K562 (cell line): ENCODE data around the gene SNAP23. TPM values are rescaled to one million over a fixed set of nuclear protein-coding genes. Genes with fewer than 3 reads are reported as not detected.
A peak's percentile ranks its signal among the peaks of the same experiment; 100 is the strongest.

Experiments used
- ATAC-seq: fragments of 200-7000 bp; cut with Tn5 transposase; 3 replicates; pipeline ENCODE4 v1.9.1; 2020; ENCODE audit warnings: moderate library complexity
- BruUV-seq: library from RNA; stranded (reverse); fragments of 400-500 nt; replicated peaks from 2 replicates; lab custom pipeline; 2021; lab: Mats Ljungman, UMichigan
- CTCF ChIA-PET: fragments of 300-600 bp; formaldehyde crosslinking; extraction: SDS; loops from one replicate; lab custom pipeline; 2021; ENCODE audit warnings: low intra/inter-chr PET ratio; lab: Yijun Ruan, JAX
- POLR2A ChIA-PET: fragments of 300-600, 350-650 bp; sonication (Branson Sonifier 250); formaldehyde crosslinking; extraction: SDS; loops from one replicate; lab custom pipeline; 2021; ENCODE audit warnings: antibody characterized with exemption, inconsistent platforms; lab: Yijun Ruan, JAX
- DNase-seq, 4 experiments: peaks; one replicate each; pipeline versions ENCODE4 v3.0.0 to v3.0.0-alpha.2; 2011 to 2018; ENCODE audit warnings: low spot score in 3 of 4, mixed read lengths in 3 of 4; ENCODE audit errors: extremely low read depth in 1 of 4
- FAIRE-seq: peaks from 2 replicates; lab custom pipeline; 2011; peaks lifted over from hg19 to GRCh38; lab: Jason Lieb, UNC
- H2AFZ ChIP-seq: 2 replicates; pipeline ENCODE4 v1.6.0; 2011; ENCODE audit warnings: low read depth, low read length, control low read depth, inconsistent platforms
- H3K27ac ChIP-seq: fragments of 200-600 bp; 3 replicates; pipeline ENCODE4 v1.8.0; 2011; ENCODE audit warnings: low read depth, mild to moderate bottlenecking, control low read depth, inconsistent platforms, low read length, moderate library complexity, mixed read lengths; ENCODE audit errors: extremely low read depth
- H3K27me3 ChIP-seq, 2 experiments: fragments of 300-600 bp in 1 of 2; 2 replicates in 1 of 2; 3 replicates in 1 of 2; pipeline versions ENCODE4 v1.6.0 to v1.8.0; 2011; ENCODE audit warnings: inconsistent platforms in 2 of 2, low read length in 2 of 2, mild to moderate bottlenecking in 1 of 2, mixed read lengths in 1 of 2, moderate library complexity in 1 of 2; ENCODE audit not compliant: control insufficient read depth in 2 of 2, insufficient read depth in 2 of 2
- H3K36me3 ChIP-seq: fragments of 300-600 bp; 3 replicates; pipeline ENCODE4 v1.8.0; 2011; ENCODE audit warnings: mild to moderate bottlenecking, low read length, inconsistent platforms; ENCODE audit not compliant: control insufficient read depth, insufficient read depth
- H3K4me1 ChIP-seq, 2 experiments: fragments of 200-600 bp in 1 of 2; replicated peaks in 1 of 2; 2 replicates in 1 of 2; 3 replicates in 1 of 2; pipeline versions ENCODE4 v1.5.1 to v1.8.0; 2011; ENCODE audit warnings: inconsistent platforms in 2 of 2, low read length in 2 of 2, mild to moderate bottlenecking in 1 of 2, mixed read lengths in 1 of 2, moderate library complexity in 1 of 2; ENCODE audit not compliant: control insufficient read depth in 2 of 2, insufficient read depth in 2 of 2
- H3K4me2 ChIP-seq: 2 replicates; pipeline ENCODE4 v1.6.1; 2011; ENCODE audit warnings: low read length, control low read depth, inconsistent platforms, mixed read lengths; ENCODE audit not compliant: insufficient read depth
- H3K4me3 ChIP-seq: fragments of 200-600 bp; sonication (generic), shearing (Covaris generic); 2 replicates; pipeline ENCODE4 v1.5.1; 2016; ENCODE audit warnings: control low read depth, inconsistent platforms
- H3K79me2 ChIP-seq: fragments of 200-600 bp; 3 replicates; pipeline ENCODE4 v1.8.0; 2011; ENCODE audit warnings: low read length, inconsistent platforms; ENCODE audit not compliant: control insufficient read depth, insufficient read depth
- H3K9ac ChIP-seq, 2 experiments: 2 replicates each; pipeline versions ENCODE4 v1.6.0 to v1.6.1; 2011; ENCODE audit warnings: low read depth in 2 of 2, low read length in 2 of 2, control low read depth in 1 of 2, inconsistent platforms in 1 of 2, mild to moderate bottlenecking in 1 of 2, mixed read lengths in 1 of 2; ENCODE audit not compliant: insufficient read depth in 1 of 2
- H3K9me1 ChIP-seq: one replicate; pipeline ENCODE4 v1.6.0; 2011; ENCODE audit warnings: inconsistent platforms, mild to moderate bottlenecking, low read length, moderate library complexity; ENCODE audit not compliant: control insufficient read depth, insufficient read depth
- H3K9me3 ChIP-seq: replicated peaks from 2 replicates; pipeline ENCODE4 v1.5.1; 2011; ENCODE audit warnings: low read depth, low read length, inconsistent platforms; ENCODE audit not compliant: control insufficient read depth, insufficient read depth
- H4K20me1 ChIP-seq: replicated peaks from 2 replicates; pipeline ENCODE4 v1.6.1; 2011; ENCODE audit warnings: low read length, inconsistent platforms, mixed read lengths; ENCODE audit not compliant: control insufficient read depth, insufficient read depth
- FOXM1 ChIP-seq, 2 experiments: fragments of 450-650 bp in 1 of 2; sonication (generic) in 1 of 2; formaldehyde crosslinking in 1 of 2; IDR thresholded peaks; 2 replicates each; pipeline versions ENCODE4 v1.6.1 to v1.9.0; 2017 to 2022; ENCODE audit warnings: low read depth in 2 of 2, mild to moderate bottlenecking in 2 of 2, missing genetic modification reagents in 1 of 2, moderate library complexity in 1 of 2
- NR2C2 ChIP-seq, 2 experiments: fragments of 200-800 bp in 1 of 2; sonication (Bioruptor generic) in 1 of 2; sonication (generic) in 1 of 2; formaldehyde crosslinking in 1 of 2; IDR thresholded peaks; 2 replicates each; pipeline versions ENCODE4 v1.6.1 to v1.8.0; 2016 to 2022; ENCODE audit warnings: mild to moderate bottlenecking in 1 of 2, missing compliant biosample characterization in 1 of 2, missing genetic modification characterization in 1 of 2, missing genetic modification reagents in 1 of 2
- NR2F6 ChIP-seq: fragments of 450-650 bp; formaldehyde crosslinking; IDR thresholded peaks from 2 replicates; pipeline ENCODE4 v1.4.0; 2020; ENCODE audit warnings: mild to moderate bottlenecking
- TCF7 ChIP-seq: sonication (generic); IDR thresholded peaks from 2 replicates; pipeline ENCODE4 v1.6.1; 2016; ENCODE audit warnings: antibody characterized with exemption, borderline replicate concordance
- ZNF121 ChIP-seq: sonication (generic); formaldehyde crosslinking; conservative IDR thresholded peaks from 2 replicates; pipeline ENCODE4 v1.8.0; 2022; ENCODE audit warnings: missing genetic modification reagents
- ZNF146 ChIP-seq: IDR thresholded peaks from one replicate; pipeline ENCODE4 v1.6.1; 2018; ENCODE audit warnings: missing compliant biosample characterization; ENCODE audit not compliant: unreplicated experiment
- WGBS: fragments of 100-300 bp; shearing (Covaris generic); methylation state at CpG from one replicate; pipeline ENCODE4 v1.1.6; 2016; ENCODE audit warnings: low coverage, mixed read lengths; ENCODE audit not compliant: insufficient coverage; ENCODE audit errors: missing lambda C conversion rate; 5-methylcytosine and 5-hydroxymethylcytosine counted together
- in situ Hi-C: fragments of 300-500 bp; cut with MboI; formaldehyde crosslinking; loops from 4 replicates; pipeline ENCODE4 v1.15.0; 2018; ENCODE audit warnings: inconsistent platforms, mixed read lengths
- intact Hi-C: fragments of 100-400 bp; cut with micrococcal nuclease; formaldehyde crosslinking; loops from 2 replicates; pipeline ENCODE4 v1.14.2; 2022
- polyA plus RNA-seq, 8 experiments: library from polyadenylated mRNA; depleted of rRNA in 4 of 8; stranded (reverse) in 5 of 8; unstranded in 3 of 8; fragments of >200 nt; fragmentation: Nextera tagmentation in 2 of 8; fragmentation: Illumina TruSeq in 1 of 8; extraction: Ambion mirVana in 2 of 8; extraction: Trizol in 1 of 8; gene quantifications; 2 replicates each; pipeline versions ENCODE4 v1.2.1 to v1.2.3, GENCODE V29; 2011 to 2014; ENCODE audit warnings: inconsistent platforms in 1 of 8, missing spikeins in 1 of 8
- total RNA-seq, 7 experiments: library from RNA; depleted of rRNA in 6 of 7; stranded (reverse); fragments of >200 nt in 6 of 7; fragmentation: Illumina TruSeq in 2 of 7; extraction: Trizol in 2 of 7; gene quantifications; 2 replicates each; pipeline versions ENCODE4 v1.2.1 to v1.2.3, GENCODE V29; 2011 to 2021; ENCODE audit warnings: low replicate concordance in 1 of 7
- TF ChIP-seq, protein P1 (sequence below): fragments of 450-650 bp; IDR thresholded peaks from 2 replicates; pipeline ENCODE4 v1.6.1; 2016
- TF ChIP-seq, protein P2 (sequence below), 2 experiments: fragments of 450-650 bp; IDR thresholded peaks; 2 replicates each; pipeline ENCODE4 v1.6.1; 2018; ENCODE audit warnings: mild to moderate bottlenecking in 2 of 2, low read depth in 1 of 2; ENCODE audit not compliant: partially characterized antibody in 2 of 2
- TF ChIP-seq, protein P3 (sequence below), 2 experiments: fragments of 450-650 bp in 1 of 2; IDR thresholded peaks; 2 replicates each; pipeline ENCODE4 v1.6.1; 2011 to 2017; ENCODE audit warnings: low read depth in 2 of 2, antibody characterized with exemption in 1 of 2, borderline replicate concordance in 1 of 2, low read length in 1 of 2, mild to moderate bottlenecking in 1 of 2, mixed read lengths in 1 of 2; ENCODE audit not compliant: control insufficient read depth in 1 of 2
- TF ChIP-seq, protein P4 (sequence below): fragments of 450-650 bp; formaldehyde crosslinking; IDR thresholded peaks from 2 replicates; pipeline ENCODE4 v1.4.0; 2022; ENCODE audit warnings: mild to moderate bottlenecking, moderate library complexity

Gene SNAP23
- total and polyA plus RNA-seq, 9 of the 15 experiments (the other 6 are each of a cell fraction or from before 2014, with no cell fraction given), result 78.9 to 168 (median 117) TPM

DNA sequence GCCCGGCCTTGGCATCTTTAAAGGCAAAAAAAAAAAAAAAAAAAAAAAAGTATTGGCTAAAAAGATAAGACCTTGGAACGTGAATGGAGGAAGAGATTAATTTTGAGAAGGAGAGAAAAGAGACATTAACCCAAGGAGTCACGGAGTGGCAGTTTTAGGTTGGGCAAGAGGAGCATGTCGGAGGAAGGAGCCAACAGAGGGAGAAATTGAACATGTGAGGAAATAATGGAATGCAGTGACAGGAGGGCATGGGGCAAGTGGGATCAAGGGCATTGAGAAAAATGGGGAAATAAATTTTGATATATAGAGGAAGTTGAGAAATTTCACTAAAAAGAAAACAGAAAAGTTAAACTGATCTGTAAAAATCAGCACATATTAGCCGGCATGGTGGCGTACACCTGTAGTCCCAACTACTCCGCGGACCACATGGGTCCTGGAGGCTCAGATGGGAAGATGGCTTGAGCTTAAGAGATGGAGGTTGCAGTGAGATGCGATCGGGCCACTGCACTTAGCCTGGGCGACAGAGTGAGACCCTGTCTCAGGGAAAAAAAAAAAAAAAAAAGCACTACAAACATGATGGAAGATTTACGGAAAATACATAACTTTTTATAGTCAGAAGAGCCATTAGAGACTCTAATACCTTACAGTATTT, 54.4 kb downstream of the SNAP23 start:
- ChIA-PET CTCF (no interaction called here), POLR2A (interaction anchor here (0.7 to 3.0 kb wide), 3 partner anchors 11 to 19 kb away, joined by 3 to 14 read pairs (median 4); no protein-coding TSS in a partner anchor)
- Histone ChIP-seq H2AFZ (peak overlapping the region; percentile 28; the same call in 1 of the 2 replicates), H3K4me3 (peak overlapping the region; percentile 98), H3K4me2 (peak overlapping the region; percentile 91), H3K9me3 (no peaks in the 10 kb centered on the region), H3K9me1 (no peaks in the 10 kb centered on the region), H3K79me2 (peaks cover 85% of the 10 kb centered on the region), H4K20me1 (peaks cover 5% of the 10 kb centered on the region; the same call in 1 of the 2 replicates), H3K27me3 (no peaks in the 10 kb centered on the region), H3K27ac (peak overlapping the region; percentile 44; the same call in 2 of the 3 replicates), H3K36me3 (peaks cover 48% of the 10 kb centered on the region), H3K9ac (peak overlapping the region; percentile 87 to 93), H3K4me1 (peaks cover 9 to 24% of the 10 kb centered on the region in 2 experiments)
- 12% methylated on average over 10 of the region's 12 CpGs for WGBS
- intact Hi-C loops, result loop anchor here (2.0 to 10.0 kb wide), 2 partner anchors 55 to 105 kb away; partner anchors contain the start of gene SNAP23
- no peak for ATAC-seq
- BruUV-seq, result no TSS peak
- in situ Hi-C loops, result no loop called here
- peak in 1 of 4 experiments; percentile 24 for DNase-seq
- no peak for FAIRE-seq
- TF ChIP-seq, protein P1, sequence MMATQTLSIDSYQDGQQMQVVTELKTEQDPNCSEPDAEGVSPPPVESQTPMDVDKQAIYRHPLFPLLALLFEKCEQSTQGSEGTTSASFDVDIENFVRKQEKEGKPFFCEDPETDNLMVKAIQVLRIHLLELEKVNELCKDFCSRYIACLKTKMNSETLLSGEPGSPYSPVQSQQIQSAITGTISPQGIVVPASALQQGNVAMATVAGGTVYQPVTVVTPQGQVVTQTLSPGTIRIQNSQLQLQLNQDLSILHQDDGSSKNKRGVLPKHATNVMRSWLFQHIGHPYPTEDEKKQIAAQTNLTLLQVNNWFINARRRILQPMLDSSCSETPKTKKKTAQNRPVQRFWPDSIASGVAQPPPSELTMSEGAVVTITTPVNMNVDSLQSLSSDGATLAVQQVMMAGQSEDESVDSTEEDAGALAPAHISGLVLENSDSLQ, result no peak
- TF ChIP-seq ZNF146 (no peak), NR2F6 (CRISPR knock-in tag) (no peak), ZNF121 (CRISPR knock-in tag) (peak; percentile 60), NR2C2 (CRISPR knock-in tag; IDR thresholded peaks at IDR 0.05) (no peak), NR2C2 (tag; IDR thresholded peaks at IDR 0.05) (no peak), FOXM1 (IDR thresholded peaks at IDR 0.05; ENCODE audit: low read depth) (no peak), FOXM1 (CRISPR knock-in tag; IDR thresholded peaks at IDR 0.05; ENCODE audit: low read depth) (no peak), TCF7 (no peak)
- TF ChIP-seq, protein P2, sequence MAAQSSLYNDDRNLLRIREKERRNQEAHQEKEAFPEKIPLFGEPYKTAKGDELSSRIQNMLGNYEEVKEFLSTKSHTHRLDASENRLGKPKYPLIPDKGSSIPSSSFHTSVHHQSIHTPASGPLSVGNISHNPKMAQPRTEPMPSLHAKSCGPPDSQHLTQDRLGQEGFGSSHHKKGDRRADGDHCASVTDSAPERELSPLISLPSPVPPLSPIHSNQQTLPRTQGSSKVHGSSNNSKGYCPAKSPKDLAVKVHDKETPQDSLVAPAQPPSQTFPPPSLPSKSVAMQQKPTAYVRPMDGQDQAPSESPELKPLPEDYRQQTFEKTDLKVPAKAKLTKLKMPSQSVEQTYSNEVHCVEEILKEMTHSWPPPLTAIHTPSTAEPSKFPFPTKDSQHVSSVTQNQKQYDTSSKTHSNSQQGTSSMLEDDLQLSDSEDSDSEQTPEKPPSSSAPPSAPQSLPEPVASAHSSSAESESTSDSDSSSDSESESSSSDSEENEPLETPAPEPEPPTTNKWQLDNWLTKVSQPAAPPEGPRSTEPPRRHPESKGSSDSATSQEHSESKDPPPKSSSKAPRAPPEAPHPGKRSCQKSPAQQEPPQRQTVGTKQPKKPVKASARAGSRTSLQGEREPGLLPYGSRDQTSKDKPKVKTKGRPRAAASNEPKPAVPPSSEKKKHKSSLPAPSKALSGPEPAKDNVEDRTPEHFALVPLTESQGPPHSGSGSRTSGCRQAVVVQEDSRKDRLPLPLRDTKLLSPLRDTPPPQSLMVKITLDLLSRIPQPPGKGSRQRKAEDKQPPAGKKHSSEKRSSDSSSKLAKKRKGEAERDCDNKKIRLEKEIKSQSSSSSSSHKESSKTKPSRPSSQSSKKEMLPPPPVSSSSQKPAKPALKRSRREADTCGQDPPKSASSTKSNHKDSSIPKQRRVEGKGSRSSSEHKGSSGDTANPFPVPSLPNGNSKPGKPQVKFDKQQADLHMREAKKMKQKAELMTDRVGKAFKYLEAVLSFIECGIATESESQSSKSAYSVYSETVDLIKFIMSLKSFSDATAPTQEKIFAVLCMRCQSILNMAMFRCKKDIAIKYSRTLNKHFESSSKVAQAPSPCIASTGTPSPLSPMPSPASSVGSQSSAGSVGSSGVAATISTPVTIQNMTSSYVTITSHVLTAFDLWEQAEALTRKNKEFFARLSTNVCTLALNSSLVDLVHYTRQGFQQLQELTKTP (IDR thresholded peaks at IDR 0.05; ENCODE audit: low read depth in 1 of 2, partially characterized antibody in 2 of 2), result no peak
- TF ChIP-seq, protein P3, sequence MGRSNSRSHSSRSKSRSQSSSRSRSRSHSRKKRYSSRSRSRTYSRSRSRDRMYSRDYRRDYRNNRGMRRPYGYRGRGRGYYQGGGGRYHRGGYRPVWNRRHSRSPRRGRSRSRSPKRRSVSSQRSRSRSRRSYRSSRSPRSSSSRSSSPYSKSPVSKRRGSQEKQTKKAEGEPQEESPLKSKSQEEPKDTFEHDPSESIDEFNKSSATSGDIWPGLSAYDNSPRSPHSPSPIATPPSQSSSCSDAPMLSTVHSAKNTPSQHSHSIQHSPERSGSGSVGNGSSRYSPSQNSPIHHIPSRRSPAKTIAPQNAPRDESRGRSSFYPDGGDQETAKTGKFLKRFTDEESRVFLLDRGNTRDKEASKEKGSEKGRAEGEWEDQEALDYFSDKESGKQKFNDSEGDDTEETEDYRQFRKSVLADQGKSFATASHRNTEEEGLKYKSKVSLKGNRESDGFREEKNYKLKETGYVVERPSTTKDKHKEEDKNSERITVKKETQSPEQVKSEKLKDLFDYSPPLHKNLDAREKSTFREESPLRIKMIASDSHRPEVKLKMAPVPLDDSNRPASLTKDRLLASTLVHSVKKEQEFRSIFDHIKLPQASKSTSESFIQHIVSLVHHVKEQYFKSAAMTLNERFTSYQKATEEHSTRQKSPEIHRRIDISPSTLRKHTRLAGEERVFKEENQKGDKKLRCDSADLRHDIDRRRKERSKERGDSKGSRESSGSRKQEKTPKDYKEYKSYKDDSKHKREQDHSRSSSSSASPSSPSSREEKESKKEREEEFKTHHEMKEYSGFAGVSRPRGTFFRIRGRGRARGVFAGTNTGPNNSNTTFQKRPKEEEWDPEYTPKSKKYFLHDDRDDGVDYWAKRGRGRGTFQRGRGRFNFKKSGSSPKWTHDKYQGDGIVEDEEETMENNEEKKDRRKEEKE (IDR thresholded peaks at IDR 0.05; ENCODE audit: borderline replicate concordance in 1 of 2, control insufficient read depth in 1 of 2, low read depth in 2 of 2, low read length in 1 of 2), result no peak
- TF ChIP-seq, protein P4, sequence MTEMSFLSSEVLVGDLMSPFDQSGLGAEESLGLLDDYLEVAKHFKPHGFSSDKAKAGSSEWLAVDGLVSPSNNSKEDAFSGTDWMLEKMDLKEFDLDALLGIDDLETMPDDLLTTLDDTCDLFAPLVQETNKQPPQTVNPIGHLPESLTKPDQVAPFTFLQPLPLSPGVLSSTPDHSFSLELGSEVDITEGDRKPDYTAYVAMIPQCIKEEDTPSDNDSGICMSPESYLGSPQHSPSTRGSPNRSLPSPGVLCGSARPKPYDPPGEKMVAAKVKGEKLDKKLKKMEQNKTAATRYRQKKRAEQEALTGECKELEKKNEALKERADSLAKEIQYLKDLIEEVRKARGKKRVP (CRISPR knock-in tag), result no peak
